NCI-H2227 treated with DMSO at 0.1 percent for 48 hours (cell line): ENCODE measurements around the gene GRM5.
"Not testable (repeated sequence)": the region's sequence is repeated elsewhere in the genome, so short reads cannot be mapped to it uniquely, and the experiment has no call there.

ENCODE experiments used
- DNase-seq: peaks from one replicate; lab custom pipeline; 2025; lab: John Stamatoyannopoulos, UW

GRM5 gene

GRCh38 chr11:88972210-88972609 lies 93.6 kb downstream of the GRM5 start:
- no peak for DNase-seq

- DNase-seq = not testable (repeated sequence)
Measured at GRCh38 chr11:88961621-88962020, 104.2 kb downstream of the GRM5 start.

GRCh38 chr11:88959857-88960256 lies 105.9 kb downstream of the GRM5 start:
- DNase-seq = not testable (repeated sequence)

- no peak for DNase-seq
Measured at GRCh38 chr11:88950975-88951374, 114.8 kb downstream of the GRM5 start.

- DNase-seq = not testable (repeated sequence)
Measured at GRCh38 chr11:88948908-88949307, 116.9 kb downstream of the GRM5 start.

GRCh38 chr11:88947843-88948572 lies 117.8 kb downstream of the GRM5 start:
- not testable (repeated sequence) for DNase-seq

GRCh38 chr11:88929665-88930064 lies 136.1 kb downstream of the GRM5 start:
- not testable (repeated sequence) for DNase-seq

- DNase-seq = not testable (repeated sequence)
Measured at GRCh38 chr11:88917065-88917464, 148.7 kb downstream of the GRM5 start.

GRCh38 chr11:88909500-88909899 lies 156.3 kb downstream of the GRM5 start:
- DNase-seq = no peak

GRCh38 chr11:88901436-88901835 lies 164.3 kb downstream of the GRM5 start:
- not testable (repeated sequence) for DNase-seq

GRCh38 chr11:88888855-88889254 lies 176.9 kb downstream of the GRM5 start:
- not testable (repeated sequence) for DNase-seq

GRCh38 chr11:88886796-88887195 lies 179.0 kb downstream of the GRM5 start:
- no peak for DNase-seq

- DNase-seq = not testable (repeated sequence)
Measured at GRCh38 chr11:88882800-88883199, 183.0 kb downstream of the GRM5 start.

GRCh38 chr11:88861618-88862017 lies 204.2 kb downstream of the GRM5 start:
- no peak for DNase-seq

- DNase-seq = not testable (repeated sequence)
Measured at GRCh38 chr11:88860431-88860830, 205.4 kb downstream of the GRM5 start.

GRCh38 chr11:88853963-88854362 lies 211.8 kb downstream of the GRM5 start:
- DNase-seq = not testable (repeated sequence)

GRCh38 chr11:88851547-88851946 lies 214.2 kb downstream of the GRM5 start:
- not testable (repeated sequence) for DNase-seq

GRCh38 chr11:88849773-88850172 lies 216.0 kb downstream of the GRM5 start:
- not testable (repeated sequence) for DNase-seq

GRCh38 chr11:88849368-88849767 lies 216.4 kb downstream of the GRM5 start:
- no peak for DNase-seq

- DNase-seq = not testable (repeated sequence)
Measured at GRCh38 chr11:88846266-88846665, 219.5 kb downstream of the GRM5 start.

- not testable (repeated sequence) for DNase-seq
Measured at GRCh38 chr11:88844941-88845340, 220.8 kb downstream of the GRM5 start.

GRCh38 chr11:88843766-88844426 lies 221.9 kb downstream of the GRM5 start:
- not testable (repeated sequence) for DNase-seq

GRCh38 chr11:88838139-88838538 lies 227.6 kb downstream of the GRM5 start:
- not testable (repeated sequence) for DNase-seq
